ENCODE results near the gene LPAR6. TPM values are rescaled to one million over a fixed set of nuclear protein-coding genes. Genes with fewer than 3 reads are reported as not detected.
"Not testable (repeated sequence)": the region's sequence is repeated elsewhere in the genome, so short reads cannot be mapped to it uniquely, and the experiment has no call there.

The LPAR6 gene
- total RNA-seq, 1 experiment from 2014 or later = 3.9 TPM

GRCh38 chr13:48429036-48429435, 16.1 kb upstream of the LPAR6 start (continued):
- TF ChIP-seq ZBTB43 (CRISPR knock-in tag; IDR thresholded peaks at IDR 0.05) (no peak), IRF2 (CRISPR knock-in tag; IDR thresholded peaks at IDR 0.05; ENCODE audit: borderline replicate concordance, low read depth) (no peak), NR2C2 (CRISPR knock-in tag; IDR thresholded peaks at IDR 0.05) (no peak)

DNA sequence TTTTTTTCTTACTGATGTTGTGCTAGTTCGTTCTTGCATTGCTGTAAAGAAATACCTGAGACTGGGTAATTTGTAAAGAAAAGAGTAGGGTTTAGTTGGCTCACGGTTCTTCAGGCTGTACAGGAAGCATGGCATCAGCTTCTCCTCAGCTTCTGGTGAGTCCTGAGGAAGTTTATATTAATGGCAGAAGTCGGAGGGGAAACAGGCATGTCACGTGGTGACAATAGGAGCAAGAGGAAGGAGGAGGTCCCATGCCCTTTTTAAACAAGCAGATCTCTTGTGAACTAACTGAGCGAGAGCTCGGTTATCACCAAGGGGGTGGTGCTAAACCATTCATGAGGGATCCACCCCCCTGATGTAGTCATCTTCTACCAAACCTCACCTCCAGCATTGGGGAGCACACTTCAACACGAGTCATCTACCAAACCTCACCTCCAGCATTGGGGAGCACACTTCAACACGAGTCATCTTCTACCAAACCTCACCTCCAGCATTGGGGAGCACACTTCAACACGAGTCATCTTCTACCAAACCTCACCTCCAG, 13.9 kb upstream of the LPAR6 start:
- H3K9me3 Mint-ChIP-seq; H3K36me3 Mint-ChIP-seq; DNase-seq (ENCODE audit: low spot score); CTCF ChIA-PET; H3K27me3 Mint-ChIP-seq (ENCODE audit: low read depth); ATAC-seq; H3K4me1 Mint-ChIP-seq; H3K27ac Mint-ChIP-seq; H3K4me3 Mint-ChIP-seq: not testable (repeated sequence)
- POLR2A ChIA-PET = interaction anchor here (0.7 kb wide), 1 partner anchor 153 kb away, joined by 3 read pairs; no protein-coding TSS in a partner anchor

DNA sequence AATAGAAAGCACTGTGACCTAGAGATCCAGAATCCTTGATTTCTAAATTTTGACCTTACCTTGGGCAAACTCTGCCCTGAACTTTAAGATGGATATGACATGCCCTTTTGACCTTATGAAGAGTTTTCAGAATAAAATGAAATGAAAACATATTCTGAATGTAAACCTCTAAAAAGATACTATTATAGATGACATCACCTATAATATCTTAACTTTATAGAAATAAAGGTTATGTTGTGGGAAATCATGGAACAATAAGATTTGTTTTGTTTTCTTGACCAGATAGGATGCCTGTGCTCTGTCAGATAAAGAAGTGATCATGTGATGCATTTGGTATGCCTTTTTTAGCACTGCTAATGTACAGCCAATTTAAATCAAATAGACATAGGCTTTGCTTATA, 13.1 kb upstream of the LPAR6 start:
- Mint-ChIP-seq H3K4me1 (no peaks in the 10 kb centered on the region), H3K4me3 (no peak overlapping the region), H3K27me3 (ENCODE audit: low read depth) (no peaks in the 10 kb centered on the region), H3K36me3 (peaks cover 10% of the 10 kb centered on the region), H3K27ac (no peak overlapping the region), H3K9me3 (peaks cover 14% of the 10 kb centered on the region)
- TF ChIP-seq PRRX2 (CRISPR knock-in tag; IDR thresholded peaks at IDR 0.05) (no peak), GRHL2 (CRISPR knock-in tag; IDR thresholded peaks at IDR 0.05; ENCODE audit: insufficient replicate concordance, severe bottlenecking) (no peak), HMGA2 (CRISPR knock-in tag; IDR thresholded peaks at IDR 0.05) (no peak), ESRRA (CRISPR knock-in tag; IDR thresholded peaks at IDR 0.05; ENCODE audit: borderline replicate concordance) (no peak), USF1 (CRISPR knock-in tag; IDR thresholded peaks at IDR 0.05) (no peak), OVOL2 (CRISPR knock-in tag; IDR thresholded peaks at IDR 0.05; ENCODE audit: borderline replicate concordance) (no peak), ZMAT4 (CRISPR knock-in tag; IDR thresholded peaks at IDR 0.05) (no peak), MAX (CRISPR knock-in tag; IDR thresholded peaks at IDR 0.05) (no peak), FOXJ3 (CRISPR knock-in tag; IDR thresholded peaks at IDR 0.05; ENCODE audit: borderline replicate concordance) (no peak), IRF2 (CRISPR knock-in tag; IDR thresholded peaks at IDR 0.05; ENCODE audit: borderline replicate concordance, low read depth) (no peak), ZNF317 (CRISPR knock-in tag; IDR thresholded peaks at IDR 0.05; ENCODE audit: borderline replicate concordance, low read depth) (no peak), ETV6 (CRISPR knock-in tag; IDR thresholded peaks at IDR 0.05) (no peak)
- TF ChIP-seq, protein P1, sequence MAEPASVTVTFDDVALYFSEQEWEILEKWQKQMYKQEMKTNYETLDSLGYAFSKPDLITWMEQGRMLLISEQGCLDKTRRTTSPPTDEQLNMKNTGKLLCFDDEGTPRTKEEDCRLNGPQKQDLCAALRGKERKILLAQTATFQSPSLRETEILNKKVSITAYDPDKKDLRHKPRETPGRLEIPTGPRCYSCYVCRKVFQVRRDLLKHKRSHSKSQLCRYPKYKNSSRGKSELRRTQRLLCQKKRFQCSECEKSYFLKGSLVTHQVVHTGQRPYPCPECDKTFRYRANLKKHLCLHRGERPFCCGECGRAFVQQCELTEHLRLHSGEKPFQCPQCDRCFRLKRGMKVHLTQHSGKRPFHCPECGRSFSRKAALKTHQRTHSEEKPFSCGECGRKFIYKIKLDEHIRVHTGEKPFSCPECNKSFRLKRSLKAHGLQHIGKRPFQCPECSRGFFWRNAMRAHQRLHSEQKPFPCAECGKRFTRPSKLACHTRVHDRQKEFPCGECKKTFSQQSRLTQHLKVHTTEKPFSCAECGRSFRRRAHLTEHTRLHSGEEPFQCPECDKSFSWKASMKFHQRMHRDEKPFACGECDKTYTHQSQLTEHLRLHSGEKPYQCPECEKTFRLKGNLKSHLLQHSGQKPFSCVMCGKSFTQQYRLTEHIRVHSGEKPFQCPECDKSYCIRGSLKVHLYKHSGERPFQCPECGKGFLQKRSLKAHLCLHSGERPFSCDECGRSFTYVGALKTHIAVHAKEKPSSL (CRISPR knock-in tag; conservative IDR thresholded peaks at IDR 0.05) = no peak
- TF ChIP-seq, protein P2, sequence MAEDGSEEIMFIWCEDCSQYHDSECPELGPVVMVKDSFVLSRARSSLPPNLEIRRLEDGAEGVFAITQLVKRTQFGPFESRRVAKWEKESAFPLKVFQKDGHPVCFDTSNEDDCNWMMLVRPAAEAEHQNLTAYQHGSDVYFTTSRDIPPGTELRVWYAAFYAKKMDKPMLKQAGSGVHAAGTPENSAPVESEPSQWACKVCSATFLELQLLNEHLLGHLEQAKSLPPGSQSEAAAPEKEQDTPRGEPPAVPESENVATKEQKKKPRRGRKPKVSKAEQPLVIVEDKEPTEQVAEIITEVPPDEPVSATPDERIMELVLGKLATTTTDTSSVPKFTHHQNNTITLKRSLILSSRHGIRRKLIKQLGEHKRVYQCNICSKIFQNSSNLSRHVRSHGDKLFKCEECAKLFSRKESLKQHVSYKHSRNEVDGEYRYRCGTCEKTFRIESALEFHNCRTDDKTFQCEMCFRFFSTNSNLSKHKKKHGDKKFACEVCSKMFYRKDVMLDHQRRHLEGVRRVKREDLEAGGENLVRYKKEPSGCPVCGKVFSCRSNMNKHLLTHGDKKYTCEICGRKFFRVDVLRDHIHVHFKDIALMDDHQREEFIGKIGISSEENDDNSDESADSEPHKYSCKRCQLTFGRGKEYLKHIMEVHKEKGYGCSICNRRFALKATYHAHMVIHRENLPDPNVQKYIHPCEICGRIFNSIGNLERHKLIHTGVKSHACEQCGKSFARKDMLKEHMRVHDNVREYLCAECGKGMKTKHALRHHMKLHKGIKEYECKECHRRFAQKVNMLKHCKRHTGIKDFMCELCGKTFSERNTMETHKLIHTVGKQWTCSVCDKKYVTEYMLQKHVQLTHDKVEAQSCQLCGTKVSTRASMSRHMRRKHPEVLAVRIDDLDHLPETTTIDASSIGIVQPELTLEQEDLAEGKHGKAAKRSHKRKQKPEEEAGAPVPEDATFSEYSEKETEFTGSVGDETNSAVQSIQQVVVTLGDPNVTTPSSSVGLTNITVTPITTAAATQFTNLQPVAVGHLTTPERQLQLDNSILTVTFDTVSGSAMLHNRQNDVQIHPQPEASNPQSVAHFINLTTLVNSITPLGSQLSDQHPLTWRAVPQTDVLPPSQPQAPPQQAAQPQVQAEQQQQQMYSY (CRISPR knock-in tag; IDR thresholded peaks at IDR 0.05) = no peak
- ATAC-seq = no peak
- CTCF ChIA-PET = no interaction called here
- DNase-seq (ENCODE audit: low spot score) = no peak
- POLR2A ChIA-PET = interaction anchor here (0.7 kb wide), 1 partner anchor 154 kb away, joined by 3 read pairs; no protein-coding TSS in a partner anchor

Data from WTC11 (cell line).